ENCODE data around the gene LRP11.

DNA sequence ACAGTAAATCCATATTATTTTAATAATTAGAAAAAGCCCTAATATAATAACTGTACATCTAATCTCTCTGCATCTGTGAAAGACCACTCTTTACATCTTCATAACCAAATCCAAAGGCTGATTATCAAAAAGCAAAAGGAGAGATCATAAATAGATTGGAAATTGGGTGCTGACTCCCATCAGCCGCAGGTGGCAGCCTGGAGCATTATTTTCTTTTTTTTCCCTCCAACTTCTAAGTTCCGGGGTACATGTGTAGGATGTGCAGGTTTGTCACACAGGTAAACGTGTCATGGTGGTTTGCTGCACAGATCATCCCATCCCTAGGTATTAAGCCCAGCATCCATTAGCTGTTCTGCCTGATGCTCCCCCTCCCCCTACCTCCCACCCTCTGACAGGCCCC, 30.5 kb downstream of the LRP11 start:
- no peak for TF ChIP-seq POLR2A (IDR thresholded peaks at IDR 0.05)
- TF ChIP-seq, protein P1, sequence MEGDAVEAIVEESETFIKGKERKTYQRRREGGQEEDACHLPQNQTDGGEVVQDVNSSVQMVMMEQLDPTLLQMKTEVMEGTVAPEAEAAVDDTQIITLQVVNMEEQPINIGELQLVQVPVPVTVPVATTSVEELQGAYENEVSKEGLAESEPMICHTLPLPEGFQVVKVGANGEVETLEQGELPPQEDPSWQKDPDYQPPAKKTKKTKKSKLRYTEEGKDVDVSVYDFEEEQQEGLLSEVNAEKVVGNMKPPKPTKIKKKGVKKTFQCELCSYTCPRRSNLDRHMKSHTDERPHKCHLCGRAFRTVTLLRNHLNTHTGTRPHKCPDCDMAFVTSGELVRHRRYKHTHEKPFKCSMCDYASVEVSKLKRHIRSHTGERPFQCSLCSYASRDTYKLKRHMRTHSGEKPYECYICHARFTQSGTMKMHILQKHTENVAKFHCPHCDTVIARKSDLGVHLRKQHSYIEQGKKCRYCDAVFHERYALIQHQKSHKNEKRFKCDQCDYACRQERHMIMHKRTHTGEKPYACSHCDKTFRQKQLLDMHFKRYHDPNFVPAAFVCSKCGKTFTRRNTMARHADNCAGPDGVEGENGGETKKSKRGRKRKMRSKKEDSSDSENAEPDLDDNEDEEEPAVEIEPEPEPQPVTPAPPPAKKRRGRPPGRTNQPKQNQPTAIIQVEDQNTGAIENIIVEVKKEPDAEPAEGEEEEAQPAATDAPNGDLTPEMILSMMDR (IDR thresholded peaks at IDR 0.05) = no peak
- TF ChIP-seq EP300 (IDR thresholded peaks at IDR 0.05) = no peak
